Measurements from ENCODE around the gene TNNI3K. TPM values are rescaled to one million over a fixed set of nuclear protein-coding genes. Genes with fewer than 3 reads are reported as not detected.

TNNI3K gene
- total RNA-seq, 1 donor from 2014 or later = not detected

DNA sequence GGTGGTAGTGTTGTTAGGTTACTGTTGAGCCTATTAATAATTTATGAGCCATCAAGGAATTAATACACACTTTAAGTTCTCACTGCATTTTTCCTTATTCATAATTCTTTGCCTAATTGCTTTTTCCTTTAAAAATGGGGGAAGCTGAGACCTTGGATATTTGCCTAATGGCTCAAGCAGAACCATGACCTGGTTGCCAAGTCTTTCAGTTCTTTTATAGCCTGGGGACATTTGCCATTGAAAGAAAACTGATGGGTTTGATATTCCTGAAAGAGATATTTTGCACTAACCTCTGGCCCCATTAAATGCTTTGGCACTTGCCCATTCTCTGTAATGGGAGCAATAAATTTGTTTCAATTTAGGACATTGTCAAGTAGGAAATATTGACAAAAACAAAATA, 295.7 kb downstream of the TNNI3K start:
- no peaks in the 10 kb centered on the region for H3K27me3 Mint-ChIP-seq (ENCODE audit: unreplicated experiment)
- no peak for DNase-seq
- no peak for TF ChIP-seq CTCF (IDR thresholded peaks at IDR 0.05; ENCODE audit: partially characterized antibody, unreplicated experiment)
- H3K9me3 Mint-ChIP-seq (ENCODE audit: unreplicated experiment) = peaks cover 2% of the 10 kb centered on the region
- no peak overlapping the region for H3K4me3 Mint-ChIP-seq (ENCODE audit: unreplicated experiment)
- no peak overlapping the region for H3K27ac Mint-ChIP-seq (ENCODE audit: unreplicated experiment)
- no peaks in the 10 kb centered on the region for H3K36me3 Mint-ChIP-seq (ENCODE audit: unreplicated experiment)
- peaks cover 11% of the 10 kb centered on the region for H3K4me1 Mint-ChIP-seq (ENCODE audit: low read depth, unreplicated experiment)

DNA sequence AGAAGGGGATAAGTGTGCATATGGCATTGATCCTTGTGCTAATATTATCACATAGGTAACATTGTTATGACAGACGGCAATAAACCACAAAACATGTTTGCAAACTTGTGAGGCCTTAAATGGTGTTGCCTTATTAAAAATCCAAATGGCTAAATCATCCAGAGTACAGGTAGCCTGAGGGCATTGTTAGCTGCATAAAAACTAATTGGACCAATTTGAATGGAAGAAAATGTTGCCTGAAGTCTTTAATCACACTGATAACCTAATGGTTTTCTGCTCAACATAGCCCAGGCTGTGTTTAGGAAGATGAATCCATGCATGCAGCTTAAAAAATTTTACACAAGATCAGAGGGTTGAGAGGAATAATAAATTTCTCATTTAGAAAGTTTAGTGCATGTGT, 296.6 kb downstream of the TNNI3K start:
- Mint-ChIP-seq H3K27me3 (ENCODE audit: unreplicated experiment) (peaks cover 3% of the 10 kb centered on the region), H3K36me3 (ENCODE audit: unreplicated experiment) (no peaks in the 10 kb centered on the region), H3K27ac (ENCODE audit: unreplicated experiment) (no peak overlapping the region), H3K4me1 (ENCODE audit: low read depth, unreplicated experiment) (peaks cover 16% of the 10 kb centered on the region), H3K4me3 (ENCODE audit: unreplicated experiment) (no peak overlapping the region), H3K9me3 (ENCODE audit: unreplicated experiment) (peaks cover 4% of the 10 kb centered on the region)
- no peak for DNase-seq
- no peak for TF ChIP-seq CTCF (IDR thresholded peaks at IDR 0.05; ENCODE audit: partially characterized antibody, unreplicated experiment)

DNA sequence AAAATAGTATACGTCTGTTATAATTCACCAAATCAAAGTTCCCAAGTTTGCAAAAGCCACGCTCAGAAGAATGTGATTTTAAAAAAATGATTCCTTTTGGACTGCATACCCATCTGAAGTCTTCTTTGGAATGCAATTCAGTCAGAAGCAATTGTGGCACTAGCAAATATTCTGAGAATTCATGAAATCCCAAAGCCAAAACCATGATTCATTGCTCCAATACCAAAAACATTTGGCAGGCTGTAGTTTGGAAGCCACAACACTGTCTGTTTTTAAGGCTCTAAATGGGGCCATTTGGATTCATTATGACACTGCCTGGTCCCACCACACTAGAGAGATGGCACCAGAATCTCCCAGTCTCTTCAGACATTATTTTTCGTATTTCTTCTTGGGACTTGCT, 299.1 kb downstream of the TNNI3K start:
- Mint-ChIP-seq H3K27ac (ENCODE audit: unreplicated experiment) (no peak overlapping the region), H3K4me3 (ENCODE audit: unreplicated experiment) (no peak overlapping the region)

DNA sequence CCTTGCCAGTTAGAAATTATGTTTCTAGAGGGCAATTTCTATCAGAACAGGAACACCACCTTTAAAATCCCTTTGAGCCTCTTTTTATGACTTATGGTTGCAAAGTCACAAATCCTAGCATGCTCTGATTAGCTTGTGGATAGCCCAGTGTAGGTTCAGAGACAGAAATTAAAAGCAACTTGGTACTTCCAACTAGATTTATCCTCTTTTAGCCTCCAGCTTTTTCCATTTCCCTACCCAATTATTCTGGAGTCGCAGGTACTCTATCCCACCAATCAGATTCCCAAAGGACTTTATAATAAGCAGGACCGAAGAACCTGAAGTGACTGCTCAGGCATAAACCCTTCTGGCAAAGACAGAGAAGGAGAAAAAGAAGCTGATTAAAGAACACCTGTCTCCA, 310.6 kb downstream of the TNNI3K start:
- H3K4me3 Mint-ChIP-seq (ENCODE audit: unreplicated experiment) = no peak overlapping the region

More for the DNA sequence above, 299.1 kb downstream of the TNNI3K start:
- no peak for DNase-seq
- Mint-ChIP-seq H3K9me3 (ENCODE audit: unreplicated experiment) (peaks cover 7% of the 10 kb centered on the region), H3K36me3 (ENCODE audit: unreplicated experiment) (no peaks in the 10 kb centered on the region), H3K27me3 (ENCODE audit: unreplicated experiment) (peaks cover 5% of the 10 kb centered on the region), H3K4me1 (ENCODE audit: low read depth, unreplicated experiment) (peaks cover 26% of the 10 kb centered on the region)
- no peak for TF ChIP-seq CTCF (IDR thresholded peaks at IDR 0.05; ENCODE audit: partially characterized antibody, unreplicated experiment)

More for the DNA sequence above, 310.6 kb downstream of the TNNI3K start:
- TF ChIP-seq CTCF (IDR thresholded peaks at IDR 0.05; ENCODE audit: partially characterized antibody, unreplicated experiment) = no peak
- H3K4me1 Mint-ChIP-seq (ENCODE audit: low read depth, unreplicated experiment) = peaks cover 18% of the 10 kb centered on the region
- no peaks in the 10 kb centered on the region for H3K9me3 Mint-ChIP-seq (ENCODE audit: unreplicated experiment)
- no peak overlapping the region for H3K27ac Mint-ChIP-seq (ENCODE audit: unreplicated experiment)
- no peaks in the 10 kb centered on the region for H3K36me3 Mint-ChIP-seq (ENCODE audit: unreplicated experiment)
- peaks cover under 1% of the 10 kb centered on the region for H3K27me3 Mint-ChIP-seq (ENCODE audit: unreplicated experiment)
- DNase-seq = no peak
